ENCODE measurements around the gene CLPSL1.
A peak's percentile ranks its signal among the peaks of the same experiment; 100 is the strongest.

The CLPSL1 gene

GRCh38 chr6:35759426-35759825, 21.4 kb upstream of the CLPSL1 start:
- no CpG with 5 or more reads among the region's 3 CpGs for WGBS, 2 donors (ENCODE audit: extremely low coverage in 2 of 2, insufficient read length in 2 of 2, insufficient replicate concordance in 1 of 2)
- H2BK12ac ChIP-seq (ENCODE audit: low read length): no peak overlapping the region
- no peak overlapping the region for H2BK15ac ChIP-seq (ENCODE audit: low read length)
- no peak overlapping the region for H3K9ac ChIP-seq (ENCODE audit: low read depth, low read length, poor library complexity)
- no peak overlapping the region for H4K91ac ChIP-seq (ENCODE audit: low read depth, low read length, poor library complexity)
- no peak overlapping the region for H3K4me3 ChIP-seq (ENCODE audit: low read length in 2 of 2)
- H2BK5ac ChIP-seq (ENCODE audit: low read length): no peak overlapping the region
- no peaks in the 10 kb centered on the region for H3K36me3 ChIP-seq (replicated peaks in 1 of 2; ENCODE audit: control insufficient read depth in 2 of 2, insufficient read depth in 2 of 2, low read length in 2 of 2)
- H3K14ac ChIP-seq (ENCODE audit: low read length): no peak overlapping the region
- no peak overlapping the region for H4K8ac ChIP-seq (ENCODE audit: low read depth, low read length)
- no peak overlapping the region for H2BK120ac ChIP-seq (ENCODE audit: low read depth, low read length)
- DNase-seq (ENCODE audit: low spot score): no peak
- H3K79me1 ChIP-seq (ENCODE audit: low read depth, low read length): no peaks in the 10 kb centered on the region
- no peak overlapping the region for H3K4me2 ChIP-seq (ENCODE audit: insufficient read depth, low read length, poor library complexity, severe bottlenecking)
- H3K23ac ChIP-seq (ENCODE audit: low read depth, low read length, poor library complexity): no peak overlapping the region
- H3K18ac ChIP-seq (ENCODE audit: low read length): no peak overlapping the region
- H3K4ac ChIP-seq (ENCODE audit: low read length): no peak overlapping the region
- no peak overlapping the region for H2AK5ac ChIP-seq (ENCODE audit: low read depth, low read length)
- no peak overlapping the region for H3K27ac ChIP-seq (replicated peaks; ENCODE audit: low read length)
- H3K9me3 ChIP-seq (replicated peaks in 1 of 2; ENCODE audit: control insufficient read depth in 2 of 2, insufficient read depth in 1 of 2, low read depth in 1 of 2, low read length in 2 of 2): no peaks in the 10 kb centered on the region
- H2AFZ ChIP-seq (ENCODE audit: low read length): peak overlapping the region; percentile 2
- peaks cover 0 to 16% (median 3%) of the 10 kb centered on the region in 3 experiments for H3K27me3 ChIP-seq (ENCODE audit: control insufficient read depth in 3 of 3, insufficient read depth in 3 of 3, low read depth in 1 of 3, low read length in 3 of 3)
- peaks cover 12 to 17% of the 10 kb centered on the region in 2 donors for H3K4me1 ChIP-seq (ENCODE audit: control insufficient read depth in 2 of 2, insufficient read depth in 1 of 2, low read depth in 1 of 2, low read length in 2 of 2)

DNA sequence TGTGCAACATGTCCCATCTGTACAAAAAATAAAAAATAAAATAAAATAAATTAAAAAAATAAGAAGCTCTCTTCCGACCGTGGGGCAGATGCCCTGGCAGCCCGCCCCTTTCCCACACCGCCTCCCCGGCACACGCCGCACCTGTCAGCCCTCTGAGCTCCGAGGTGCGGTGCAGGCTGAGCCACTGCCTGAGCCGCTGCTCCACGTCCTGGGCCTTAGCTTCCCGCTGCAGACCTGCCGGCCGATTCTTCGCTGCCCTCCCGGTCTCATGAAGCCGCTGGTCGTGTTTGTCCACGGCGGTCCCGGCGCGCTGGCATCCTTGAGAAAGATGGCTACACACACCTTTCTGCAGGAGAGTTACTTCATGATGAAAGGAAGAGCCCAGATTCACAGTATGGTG, 15.1 kb upstream of the CLPSL1 start:
- no peak overlapping the region for H2AFZ ChIP-seq (ENCODE audit: low read length)
- DNase-seq (ENCODE audit: low spot score): no peak
- no peak overlapping the region for H3K27ac ChIP-seq (replicated peaks; ENCODE audit: low read length)
- H3K4me1 ChIP-seq (ENCODE audit: control insufficient read depth in 2 of 2, insufficient read depth in 1 of 2, low read depth in 1 of 2, low read length in 2 of 2): peaks cover 3% of the 10 kb centered on the region in 2 donors
- H2BK12ac ChIP-seq (ENCODE audit: low read length): no peak overlapping the region
- no peaks in the 10 kb centered on the region for H3K79me1 ChIP-seq (ENCODE audit: low read depth, low read length)
- H3K18ac ChIP-seq (ENCODE audit: low read length): no peak overlapping the region
- no peak overlapping the region for H2AK5ac ChIP-seq (ENCODE audit: low read depth, low read length)
- H2BK15ac ChIP-seq (ENCODE audit: low read length): no peak overlapping the region
- H2BK5ac ChIP-seq (ENCODE audit: low read length): no peak overlapping the region
- H3K36me3 ChIP-seq (replicated peaks in 1 of 2; ENCODE audit: control insufficient read depth in 2 of 2, insufficient read depth in 2 of 2, low read length in 2 of 2): no peaks in the 10 kb centered on the region
- no peak overlapping the region for H3K4me3 ChIP-seq (ENCODE audit: low read length in 2 of 2)
- no peak overlapping the region for H3K9ac ChIP-seq (ENCODE audit: low read depth, low read length, poor library complexity)
- H3K4ac ChIP-seq (ENCODE audit: low read length): no peak overlapping the region
- H4K91ac ChIP-seq (ENCODE audit: low read depth, low read length, poor library complexity): no peak overlapping the region
- no peaks in the 10 kb centered on the region for H3K9me3 ChIP-seq (replicated peaks in 1 of 2; ENCODE audit: control insufficient read depth in 2 of 2, insufficient read depth in 1 of 2, low read depth in 1 of 2, low read length in 2 of 2)
- H2BK120ac ChIP-seq (ENCODE audit: low read depth, low read length): no peak overlapping the region
- no peak overlapping the region for H3K23ac ChIP-seq (ENCODE audit: low read depth, low read length, poor library complexity)
- H3K14ac ChIP-seq (ENCODE audit: low read length): no peak overlapping the region
- WGBS, 2 donors (ENCODE audit: extremely low coverage in 2 of 2, insufficient read length in 2 of 2, insufficient replicate concordance in 1 of 2): no CpG with 5 or more reads among the region's 23 CpGs
- no peak overlapping the region for H3K4me2 ChIP-seq (ENCODE audit: insufficient read depth, low read length, poor library complexity, severe bottlenecking)
- peaks cover 0 to 27% (median 5%) of the 10 kb centered on the region in 3 experiments for H3K27me3 ChIP-seq (ENCODE audit: control insufficient read depth in 3 of 3, insufficient read depth in 3 of 3, low read depth in 1 of 3, low read length in 3 of 3)
- no peak overlapping the region for H4K8ac ChIP-seq (ENCODE audit: low read depth, low read length)

DNA sequence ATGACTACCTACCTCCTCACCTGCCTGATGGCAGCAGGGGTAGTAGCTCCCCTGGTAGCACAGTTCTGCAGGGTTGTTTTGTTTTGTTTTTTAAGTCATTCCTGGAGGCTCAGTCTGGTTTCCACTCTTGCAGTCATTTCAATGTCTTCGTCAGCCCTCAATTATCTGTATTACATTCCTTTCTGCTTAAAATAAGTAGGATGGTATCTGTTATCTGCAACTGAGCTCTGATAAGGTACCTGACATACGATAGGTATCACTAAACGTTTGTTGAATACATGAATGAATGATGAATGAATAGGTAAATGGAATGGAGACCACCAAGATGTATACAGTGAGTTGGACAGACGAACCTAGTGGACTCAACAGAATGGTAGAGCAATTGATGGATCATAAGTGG, 11.6 kb upstream of the CLPSL1 start:
- H2BK120ac ChIP-seq (ENCODE audit: low read depth, low read length): no peak overlapping the region
- no peak overlapping the region for H4K91ac ChIP-seq (ENCODE audit: low read depth, low read length, poor library complexity)
- no peaks in the 10 kb centered on the region for H3K9me3 ChIP-seq (replicated peaks in 1 of 2; ENCODE audit: control insufficient read depth in 2 of 2, insufficient read depth in 1 of 2, low read depth in 1 of 2, low read length in 2 of 2)
- H2AFZ ChIP-seq (ENCODE audit: low read length): no peak overlapping the region
- H3K18ac ChIP-seq (ENCODE audit: low read length): no peak overlapping the region
- WGBS, 2 donors (ENCODE audit: extremely low coverage in 2 of 2, insufficient read length in 2 of 2, insufficient replicate concordance in 1 of 2): no CpG with 5 or more reads among the region's 4 CpGs
- no peak for DNase-seq (ENCODE audit: low spot score)
- H3K4me2 ChIP-seq (ENCODE audit: insufficient read depth, low read length, poor library complexity, severe bottlenecking): no peak overlapping the region
- H4K8ac ChIP-seq (ENCODE audit: low read depth, low read length): no peak overlapping the region
- no peak overlapping the region for H3K4me3 ChIP-seq (ENCODE audit: low read length in 2 of 2)
- H3K4ac ChIP-seq (ENCODE audit: low read length): no peak overlapping the region
- peaks cover 0 to 25% (median 2%) of the 10 kb centered on the region in 3 experiments for H3K27me3 ChIP-seq (ENCODE audit: control insufficient read depth in 3 of 3, insufficient read depth in 3 of 3, low read depth in 1 of 3, low read length in 3 of 3)
- H3K36me3 ChIP-seq (replicated peaks in 1 of 2; ENCODE audit: control insufficient read depth in 2 of 2, insufficient read depth in 2 of 2, low read length in 2 of 2): no peaks in the 10 kb centered on the region
- no peak overlapping the region for H2BK12ac ChIP-seq (ENCODE audit: low read length)
- H2BK15ac ChIP-seq (ENCODE audit: low read length): no peak overlapping the region
- H2BK5ac ChIP-seq (ENCODE audit: low read length): no peak overlapping the region
- H3K79me1 ChIP-seq (ENCODE audit: low read depth, low read length): no peaks in the 10 kb centered on the region
- peaks cover 0 to 3% of the 10 kb centered on the region in 2 donors for H3K4me1 ChIP-seq (ENCODE audit: control insufficient read depth in 2 of 2, insufficient read depth in 1 of 2, low read depth in 1 of 2, low read length in 2 of 2)
- H3K23ac ChIP-seq (ENCODE audit: low read depth, low read length, poor library complexity): no peak overlapping the region
- no peak overlapping the region for H2AK5ac ChIP-seq (ENCODE audit: low read depth, low read length)
- H3K27ac ChIP-seq (replicated peaks; ENCODE audit: low read length): no peak overlapping the region
- H3K14ac ChIP-seq (ENCODE audit: low read length): no peak overlapping the region
- H3K9ac ChIP-seq (ENCODE audit: low read depth, low read length, poor library complexity): no peak overlapping the region

DNA sequence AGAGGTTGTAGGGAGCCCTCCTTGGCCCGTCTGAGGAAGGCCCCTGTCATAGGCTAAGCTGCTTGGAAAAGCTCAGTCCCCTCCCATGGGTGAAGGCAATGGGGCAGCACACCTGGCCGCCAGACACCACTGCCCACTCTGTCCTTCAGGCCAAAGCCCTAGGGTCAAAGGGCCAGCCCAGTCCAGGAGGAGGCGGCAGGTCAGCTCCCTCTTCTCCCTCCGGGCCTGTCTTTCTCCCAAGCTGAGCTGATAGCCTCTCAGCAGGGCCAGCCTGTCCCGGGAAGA, 9.5 kb upstream of the CLPSL1 start:
- H2AFZ ChIP-seq (ENCODE audit: low read length): no peak overlapping the region
- H3K4ac ChIP-seq (ENCODE audit: low read length): peak overlapping the region; percentile 4
- H3K36me3 ChIP-seq (replicated peaks in 1 of 2; ENCODE audit: control insufficient read depth in 2 of 2, insufficient read depth in 2 of 2, low read length in 2 of 2): no peaks in the 10 kb centered on the region
- H3K4me1 ChIP-seq (ENCODE audit: control insufficient read depth in 2 of 2, insufficient read depth in 1 of 2, low read depth in 1 of 2, low read length in 2 of 2): peaks cover 0 to 2% of the 10 kb centered on the region in 2 donors
- peak overlapping the region; percentile 93 for H4K91ac ChIP-seq (ENCODE audit: low read depth, low read length, poor library complexity)
- peak overlapping the region; percentile 82 for H2AK5ac ChIP-seq (ENCODE audit: low read depth, low read length)
- H2BK15ac ChIP-seq (ENCODE audit: low read length): no peak overlapping the region
- no peak overlapping the region for H4K8ac ChIP-seq (ENCODE audit: low read depth, low read length)
- no peak overlapping the region for H2BK12ac ChIP-seq (ENCODE audit: low read length)
- no peak for DNase-seq (ENCODE audit: low spot score)
- no peak overlapping the region for H3K4me3 ChIP-seq (ENCODE audit: low read length in 2 of 2)
- peak overlapping the region; percentile 84 for H3K18ac ChIP-seq (ENCODE audit: low read length)
- WGBS, 2 donors (ENCODE audit: extremely low coverage in 2 of 2, insufficient read length in 2 of 2, insufficient replicate concordance in 1 of 2): no CpG with 5 or more reads among the region's 5 CpGs
- no peak overlapping the region for H3K14ac ChIP-seq (ENCODE audit: low read length)
- H2BK120ac ChIP-seq (ENCODE audit: low read depth, low read length): no peak overlapping the region
- H3K23ac ChIP-seq (ENCODE audit: low read depth, low read length, poor library complexity): peak overlapping the region; percentile 49
- H2BK5ac ChIP-seq (ENCODE audit: low read length): no peak overlapping the region
- H3K27me3 ChIP-seq (ENCODE audit: control insufficient read depth in 3 of 3, insufficient read depth in 3 of 3, low read depth in 1 of 3, low read length in 3 of 3): peaks cover 0 to 26% (median 0%) of the 10 kb centered on the region in 3 experiments
- H3K4me2 ChIP-seq (ENCODE audit: insufficient read depth, low read length, poor library complexity, severe bottlenecking): no peak overlapping the region
- no peak overlapping the region for H3K9ac ChIP-seq (ENCODE audit: low read depth, low read length, poor library complexity)
- no peaks in the 10 kb centered on the region for H3K79me1 ChIP-seq (ENCODE audit: low read depth, low read length)
- no peak overlapping the region for H3K27ac ChIP-seq (replicated peaks; ENCODE audit: low read length)
- H3K9me3 ChIP-seq (replicated peaks in 1 of 2; ENCODE audit: control insufficient read depth in 2 of 2, insufficient read depth in 1 of 2, low read depth in 1 of 2, low read length in 2 of 2): no peaks in the 10 kb centered on the region

All from neuronal stem cell (in vitro differentiated cells).